Measurements from ENCODE around the gene TMEM140. TPM values are rescaled to one million over a fixed set of nuclear protein-coding genes. Genes with fewer than 3 reads are reported as not detected.

TMEM140 gene
- total and polyA plus RNA-seq, 9 of the 15 experiments (the other 6 are each of a cell fraction or from before 2014, with no cell fraction given): 0.03 to 0.82 (median 0.23) TPM

DNA sequence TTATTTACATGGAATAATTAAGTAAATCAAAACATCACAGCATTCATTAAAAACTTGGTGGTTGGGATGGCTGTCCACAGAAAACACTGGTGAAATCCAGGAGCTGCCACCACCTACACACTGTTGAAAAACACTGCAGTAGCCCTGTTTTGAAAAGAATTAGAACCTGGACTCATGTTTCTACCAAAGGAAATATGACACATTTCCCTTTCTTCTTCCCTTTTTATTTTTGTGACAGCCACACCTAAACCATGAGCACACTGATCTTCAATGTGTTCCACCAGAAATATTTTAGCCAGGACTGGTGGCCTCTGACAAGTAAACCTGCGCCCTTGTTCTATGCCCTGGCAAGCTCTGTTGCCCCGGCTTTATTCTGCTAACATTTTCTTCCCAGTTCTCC lies 3.3 kb downstream of the TMEM140 start (continued):
- TF ChIP-seq, protein P1, sequence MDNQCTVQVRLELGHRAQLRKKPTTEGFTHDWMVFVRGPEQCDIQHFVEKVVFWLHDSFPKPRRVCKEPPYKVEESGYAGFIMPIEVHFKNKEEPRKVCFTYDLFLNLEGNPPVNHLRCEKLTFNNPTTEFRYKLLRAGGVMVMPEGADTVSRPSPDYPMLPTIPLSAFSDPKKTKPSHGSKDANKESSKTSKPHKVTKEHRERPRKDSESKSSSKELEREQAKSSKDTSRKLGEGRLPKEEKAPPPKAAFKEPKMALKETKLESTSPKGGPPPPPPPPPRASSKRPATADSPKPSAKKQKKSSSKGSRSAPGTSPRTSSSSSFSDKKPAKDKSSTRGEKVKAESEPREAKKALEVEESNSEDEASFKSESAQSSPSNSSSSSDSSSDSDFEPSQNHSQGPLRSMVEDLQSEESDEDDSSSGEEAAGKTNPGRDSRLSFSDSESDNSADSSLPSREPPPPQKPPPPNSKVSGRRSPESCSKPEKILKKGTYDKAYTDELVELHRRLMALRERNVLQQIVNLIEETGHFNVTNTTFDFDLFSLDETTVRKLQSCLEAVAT (IDR thresholded peaks at IDR 0.05): no peak
- TF ChIP-seq, protein P2, sequence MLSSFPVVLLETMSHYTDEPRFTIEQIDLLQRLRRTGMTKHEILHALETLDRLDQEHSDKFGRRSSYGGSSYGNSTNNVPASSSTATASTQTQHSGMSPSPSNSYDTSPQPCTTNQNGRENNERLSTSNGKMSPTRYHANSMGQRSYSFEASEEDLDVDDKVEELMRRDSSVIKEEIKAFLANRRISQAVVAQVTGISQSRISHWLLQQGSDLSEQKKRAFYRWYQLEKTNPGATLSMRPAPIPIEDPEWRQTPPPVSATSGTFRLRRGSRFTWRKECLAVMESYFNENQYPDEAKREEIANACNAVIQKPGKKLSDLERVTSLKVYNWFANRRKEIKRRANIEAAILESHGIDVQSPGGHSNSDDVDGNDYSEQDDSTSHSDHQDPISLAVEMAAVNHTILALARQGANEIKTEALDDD (IDR thresholded peaks at IDR 0.05): no peak
- TF ChIP-seq RB1 (IDR thresholded peaks at IDR 0.05; ENCODE audit: low read depth) (no peak), GATAD2A (IDR thresholded peaks at IDR 0.05) (no peak)

DNA sequence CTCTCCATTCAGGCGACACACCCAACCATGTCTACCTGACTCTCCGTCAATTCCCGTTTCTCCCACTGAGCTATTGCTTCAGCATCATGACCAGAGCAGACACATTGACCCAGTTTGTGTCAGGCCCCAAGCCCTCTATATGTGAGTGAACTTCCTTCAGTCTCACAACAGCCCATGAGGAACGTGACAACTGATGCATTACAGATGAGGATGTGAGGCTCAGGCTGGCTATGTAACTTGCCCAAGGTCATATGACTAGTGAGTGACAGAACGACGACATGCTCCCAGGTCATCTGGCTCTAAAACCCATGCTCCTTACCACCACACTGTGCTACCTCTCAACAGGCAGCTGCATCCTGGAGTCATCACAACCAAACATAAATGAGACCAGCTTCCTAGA lies 3.7 kb downstream of the TMEM140 start:
- H3K27me3 ChIP-seq (ENCODE audit: control insufficient read depth in 2 of 2, insufficient read depth in 2 of 2, low read length in 2 of 2): no peaks in the 10 kb centered on the region
- peaks cover 2% of the 10 kb centered on the region; the same call in 1 of the 2 replicates for H3K9me3 ChIP-seq (replicated peaks; ENCODE audit: control insufficient read depth, insufficient read depth, low read depth, low read length)
- H3K79me2 ChIP-seq (ENCODE audit: control insufficient read depth, insufficient read depth, low read length): no peaks in the 10 kb centered on the region
- FAIRE-seq (no peak), DNase-seq (ENCODE audit: extremely low read depth in 1 of 4, low spot score in 3 of 4) (no peak), ATAC-seq (no peak)
- no peak overlapping the region for H3K4me2 ChIP-seq (ENCODE audit: insufficient read depth, low read length)
- H4K20me1 ChIP-seq (replicated peaks; ENCODE audit: control insufficient read depth, insufficient read depth, low read length): no peaks in the 10 kb centered on the region
- H3K9ac ChIP-seq (ENCODE audit: insufficient read depth in 1 of 2, low read depth in 2 of 2, low read length in 2 of 2): no peak overlapping the region
- WGBS (ENCODE audit: insufficient coverage, low coverage, missing lambda C conversion rate): 16% methylated on average over 6 of the region's 6 CpGs
- H2AFZ ChIP-seq (ENCODE audit: low read depth, low read length): no peak overlapping the region
- no TSS peak for BruUV-seq (replicated peaks)
- POLR2A ChIA-PET: interaction anchor here (2.3 kb wide), 1 partner anchor 9 kb away, joined by 11 read pairs; no protein-coding TSS in a partner anchor
- H3K36me3 ChIP-seq (ENCODE audit: control insufficient read depth, insufficient read depth, low read length): no peaks in the 10 kb centered on the region
- no peaks in the 10 kb centered on the region for H3K9me1 ChIP-seq (ENCODE audit: control insufficient read depth, insufficient read depth, low read length)
- no peak overlapping the region for H3K27ac ChIP-seq (ENCODE audit: extremely low read depth, low read depth, low read length)
- in situ Hi-C loops (cut with MboI) (no loop called here), intact Hi-C loops (cut with micrococcal nuclease) (no loop called here)
- H3K4me3 ChIP-seq: no peak overlapping the region
- H3K4me1 ChIP-seq (replicated peaks in 1 of 2; ENCODE audit: control insufficient read depth in 2 of 2, insufficient read depth in 2 of 2, low read length in 2 of 2): peaks cover 0 to 11% of the 10 kb centered on the region in 2 experiments; a peak in 3 of 5 replicates
- CTCF ChIA-PET (ENCODE audit: low intra/inter-chr PET ratio): no interaction called here
- TF ChIP-seq, protein P3, sequence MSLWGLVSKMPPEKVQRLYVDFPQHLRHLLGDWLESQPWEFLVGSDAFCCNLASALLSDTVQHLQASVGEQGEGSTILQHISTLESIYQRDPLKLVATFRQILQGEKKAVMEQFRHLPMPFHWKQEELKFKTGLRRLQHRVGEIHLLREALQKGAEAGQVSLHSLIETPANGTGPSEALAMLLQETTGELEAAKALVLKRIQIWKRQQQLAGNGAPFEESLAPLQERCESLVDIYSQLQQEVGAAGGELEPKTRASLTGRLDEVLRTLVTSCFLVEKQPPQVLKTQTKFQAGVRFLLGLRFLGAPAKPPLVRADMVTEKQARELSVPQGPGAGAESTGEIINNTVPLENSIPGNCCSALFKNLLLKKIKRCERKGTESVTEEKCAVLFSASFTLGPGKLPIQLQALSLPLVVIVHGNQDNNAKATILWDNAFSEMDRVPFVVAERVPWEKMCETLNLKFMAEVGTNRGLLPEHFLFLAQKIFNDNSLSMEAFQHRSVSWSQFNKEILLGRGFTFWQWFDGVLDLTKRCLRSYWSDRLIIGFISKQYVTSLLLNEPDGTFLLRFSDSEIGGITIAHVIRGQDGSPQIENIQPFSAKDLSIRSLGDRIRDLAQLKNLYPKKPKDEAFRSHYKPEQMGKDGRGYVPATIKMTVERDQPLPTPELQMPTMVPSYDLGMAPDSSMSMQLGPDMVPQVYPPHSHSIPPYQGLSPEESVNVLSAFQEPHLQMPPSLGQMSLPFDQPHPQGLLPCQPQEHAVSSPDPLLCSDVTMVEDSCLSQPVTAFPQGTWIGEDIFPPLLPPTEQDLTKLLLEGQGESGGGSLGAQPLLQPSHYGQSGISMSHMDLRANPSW (CRISPR knock-in tag; IDR thresholded peaks at IDR 0.05): no peak
- TF ChIP-seq ZNF436 (CRISPR knock-in tag; IDR thresholded peaks at IDR 0.05) (no peak), NCOA4 (IDR thresholded peaks at IDR 0.05; ENCODE audit: partially characterized antibody) (no peak), ZBTB8A (IDR thresholded peaks at IDR 0.05; ENCODE audit: partially characterized antibody) (no peak), ZNF696 (CRISPR knock-in tag; conservative IDR thresholded peaks at IDR 0.05) (no peak), OTX1 (CRISPR knock-in tag; IDR thresholded peaks at IDR 0.05) (no peak), TARDBP (IDR thresholded peaks at IDR 0.05) (no peak), ARID2 (IDR thresholded peaks at IDR 0.05) (no peak)
- TF ChIP-seq, protein P4, sequence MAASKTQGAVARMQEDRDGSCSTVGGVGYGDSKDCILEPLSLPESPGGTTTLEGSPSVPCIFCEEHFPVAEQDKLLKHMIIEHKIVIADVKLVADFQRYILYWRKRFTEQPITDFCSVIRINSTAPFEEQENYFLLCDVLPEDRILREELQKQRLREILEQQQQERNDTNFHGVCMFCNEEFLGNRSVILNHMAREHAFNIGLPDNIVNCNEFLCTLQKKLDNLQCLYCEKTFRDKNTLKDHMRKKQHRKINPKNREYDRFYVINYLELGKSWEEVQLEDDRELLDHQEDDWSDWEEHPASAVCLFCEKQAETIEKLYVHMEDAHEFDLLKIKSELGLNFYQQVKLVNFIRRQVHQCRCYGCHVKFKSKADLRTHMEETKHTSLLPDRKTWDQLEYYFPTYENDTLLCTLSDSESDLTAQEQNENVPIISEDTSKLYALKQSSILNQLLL (CRISPR knock-in tag; IDR thresholded peaks at IDR 0.05; ENCODE audit: borderline replicate concordance): no peak

Data from K562 (cell line).